H1 (cell line): ENCODE measurements around the gene MUS81.

Experiments used
- ASH2L ChIP-seq: fragments of 200-600, 300-600 bp; sonication (generic); IDR thresholded peaks from one replicate; pipeline ENCODE4 v1.7.1; 2017; ENCODE audit warnings: low read length
- CREB1 ChIP-seq: IDR thresholded peaks from 2 replicates; pipeline ENCODE4 v1.6.1; 2012; ENCODE audit warnings: inconsistent platforms
- CTBP2 ChIP-seq: IDR thresholded peaks from 2 replicates; pipeline ENCODE4 v1.7.0; 2011; ENCODE audit warnings: borderline replicate concordance, mild to moderate bottlenecking, moderate library complexity, mixed read lengths, low read length; ENCODE audit not compliant: insufficient read depth, insufficient read length
- EP300 ChIP-seq, 2 experiments: IDR thresholded peaks; 1 replicate in 1 of 2; 2 replicates in 1 of 2; pipeline ENCODE4 v1.6.1; 2011 to 2012; ENCODE audit warnings: low read depth in 2 of 2, low read length in 2 of 2, mild to moderate bottlenecking in 2 of 2, borderline replicate concordance in 1 of 2, inconsistent platforms in 1 of 2, moderate library complexity in 1 of 2
- EZH2 ChIP-seq: fragments of 200-600 bp; sonication (generic); IDR thresholded peaks from 2 replicates; pipeline ENCODE4 v1.7.1; 2012; ENCODE audit warnings: low read depth, mild to moderate bottlenecking, moderate library complexity, low read length, inconsistent platforms; ENCODE audit not compliant: severe bottlenecking
- JUND ChIP-seq: IDR thresholded peaks from 2 replicates; pipeline ENCODE4 v1.6.1; 2011; ENCODE audit warnings: mild to moderate bottlenecking, improper control_type of control experiment, low read length
- RAD21 ChIP-seq, 2 experiments: IDR thresholded peaks in 1 of 2; conservative IDR thresholded peaks in 1 of 2; 2 replicates each; pipeline ENCODE4 v1.6.1; 2011; ENCODE audit warnings: low read depth in 2 of 2, low read length in 2 of 2, improper control_type of control experiment in 1 of 2, inconsistent platforms in 1 of 2, mild to moderate bottlenecking in 1 of 2, moderate library complexity in 1 of 2
- SP1 ChIP-seq: IDR thresholded peaks from 2 replicates; pipeline ENCODE4 v1.6.1; 2011; ENCODE audit warnings: low read depth, low read length
- TAF1 ChIP-seq: IDR thresholded peaks from 2 replicates; pipeline ENCODE4 v1.6.1; 2011; ENCODE audit warnings: mild to moderate bottlenecking, low read depth, low read length
- TEAD4 ChIP-seq: IDR thresholded peaks from 2 replicates; pipeline ENCODE4 v1.6.1; 2012; ENCODE audit warnings: low read depth, low read length, inconsistent platforms, mixed read lengths
- TF ChIP-seq, protein P1 (sequence below), 3 experiments: IDR thresholded peaks; 1 replicate in 2 of 3; 2 replicates in 1 of 3; pipeline versions ENCODE4 v1.5.1 to v1.6.1; 2011; ENCODE audit warnings: low read length in 3 of 3, mild to moderate bottlenecking in 3 of 3, inconsistent platforms in 2 of 3, low read depth in 1 of 3, moderate library complexity in 1 of 3; ENCODE audit not compliant: insufficient read depth in 1 of 3; ENCODE audit errors: control extremely low read depth in 1 of 3
- TF ChIP-seq, protein P2 (sequence below): IDR thresholded peaks from 2 replicates; pipeline ENCODE4 v1.6.1; 2012; ENCODE audit warnings: inconsistent platforms
- TF ChIP-seq, protein P3 (sequence below): IDR thresholded peaks from 2 replicates; pipeline ENCODE4 v1.6.1; 2012; ENCODE audit warnings: low read length, inconsistent platforms

DNA sequence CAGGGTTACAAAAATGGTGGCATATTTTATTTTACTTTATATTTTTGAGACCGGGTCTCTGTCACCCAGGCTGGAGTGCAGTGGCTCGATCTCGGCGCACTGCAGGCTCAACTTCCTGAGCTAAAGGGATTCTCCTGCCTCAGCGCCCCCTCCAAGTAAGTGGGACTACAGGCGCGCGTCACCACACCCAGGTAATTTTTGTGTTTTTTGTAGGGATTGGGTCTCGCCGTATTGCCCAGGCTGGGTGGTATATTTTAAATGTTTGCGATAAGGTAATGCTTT, 40.6 kb downstream of the MUS81 start:
- TF ChIP-seq, protein P1, sequence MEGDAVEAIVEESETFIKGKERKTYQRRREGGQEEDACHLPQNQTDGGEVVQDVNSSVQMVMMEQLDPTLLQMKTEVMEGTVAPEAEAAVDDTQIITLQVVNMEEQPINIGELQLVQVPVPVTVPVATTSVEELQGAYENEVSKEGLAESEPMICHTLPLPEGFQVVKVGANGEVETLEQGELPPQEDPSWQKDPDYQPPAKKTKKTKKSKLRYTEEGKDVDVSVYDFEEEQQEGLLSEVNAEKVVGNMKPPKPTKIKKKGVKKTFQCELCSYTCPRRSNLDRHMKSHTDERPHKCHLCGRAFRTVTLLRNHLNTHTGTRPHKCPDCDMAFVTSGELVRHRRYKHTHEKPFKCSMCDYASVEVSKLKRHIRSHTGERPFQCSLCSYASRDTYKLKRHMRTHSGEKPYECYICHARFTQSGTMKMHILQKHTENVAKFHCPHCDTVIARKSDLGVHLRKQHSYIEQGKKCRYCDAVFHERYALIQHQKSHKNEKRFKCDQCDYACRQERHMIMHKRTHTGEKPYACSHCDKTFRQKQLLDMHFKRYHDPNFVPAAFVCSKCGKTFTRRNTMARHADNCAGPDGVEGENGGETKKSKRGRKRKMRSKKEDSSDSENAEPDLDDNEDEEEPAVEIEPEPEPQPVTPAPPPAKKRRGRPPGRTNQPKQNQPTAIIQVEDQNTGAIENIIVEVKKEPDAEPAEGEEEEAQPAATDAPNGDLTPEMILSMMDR (IDR thresholded peaks at IDR 0.05; ENCODE audit: control extremely low read depth in 1 of 3, insufficient read depth in 1 of 3, low read depth in 1 of 3, low read length in 3 of 3) = no peak
- TF ChIP-seq EP300 (IDR thresholded peaks at IDR 0.05; ENCODE audit: borderline replicate concordance in 1 of 2, low read depth in 2 of 2, low read length in 2 of 2) (no peak), CREB1 (no peak), TEAD4 (no peak), JUND (no peak), TAF1 (no peak), ASH2L (no peak), CTBP2 (no peak), SP1 (no peak), RAD21 (IDR thresholded peaks at IDR 0.05 in 1 of 2, conservative IDR thresholded peaks at IDR 0.05 in 1 of 2; ENCODE audit: low read depth in 2 of 2, low read length in 2 of 2) (no peak), EZH2 (no peak)
- TF ChIP-seq, protein P2, sequence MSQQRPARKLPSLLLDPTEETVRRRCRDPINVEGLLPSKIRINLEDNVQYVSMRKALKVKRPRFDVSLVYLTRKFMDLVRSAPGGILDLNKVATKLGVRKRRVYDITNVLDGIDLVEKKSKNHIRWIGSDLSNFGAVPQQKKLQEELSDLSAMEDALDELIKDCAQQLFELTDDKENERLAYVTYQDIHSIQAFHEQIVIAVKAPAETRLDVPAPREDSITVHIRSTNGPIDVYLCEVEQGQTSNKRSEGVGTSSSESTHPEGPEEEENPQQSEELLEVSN = no peak
- TF ChIP-seq, protein P3, sequence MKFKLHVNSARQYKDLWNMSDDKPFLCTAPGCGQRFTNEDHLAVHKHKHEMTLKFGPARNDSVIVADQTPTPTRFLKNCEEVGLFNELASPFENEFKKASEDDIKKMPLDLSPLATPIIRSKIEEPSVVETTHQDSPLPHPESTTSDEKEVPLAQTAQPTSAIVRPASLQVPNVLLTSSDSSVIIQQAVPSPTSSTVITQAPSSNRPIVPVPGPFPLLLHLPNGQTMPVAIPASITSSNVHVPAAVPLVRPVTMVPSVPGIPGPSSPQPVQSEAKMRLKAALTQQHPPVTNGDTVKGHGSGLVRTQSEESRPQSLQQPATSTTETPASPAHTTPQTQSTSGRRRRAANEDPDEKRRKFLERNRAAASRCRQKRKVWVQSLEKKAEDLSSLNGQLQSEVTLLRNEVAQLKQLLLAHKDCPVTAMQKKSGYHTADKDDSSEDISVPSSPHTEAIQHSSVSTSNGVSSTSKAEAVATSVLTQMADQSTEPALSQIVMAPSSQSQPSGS = no peak
